Bronchial epithelial cell (primary cell): ENCODE data around the gene DPP6. TPM values are rescaled to one million over a fixed set of nuclear protein-coding genes. Genes with fewer than 3 reads are reported as not detected.

ENCODE experiments used
- DNase-seq: peaks from one replicate; pipeline ENCODE4 v3.0.0-alpha.2; 2010; ENCODE audit warnings: low read depth
- FAIRE-seq: peaks from 2 replicates; lab custom pipeline; 2011; peaks lifted over from hg19 to GRCh38; lab: Jason Lieb, UNC
- H3K27me3 ChIP-seq: 2 replicates; pipeline ENCODE4 v1.5.1; 2011; ENCODE audit warnings: low read length; ENCODE audit not compliant: control insufficient read depth, insufficient read depth
- H3K36me3 ChIP-seq: 2 replicates; pipeline ENCODE4 v1.5.1; 2011; ENCODE audit warnings: low read length; ENCODE audit not compliant: control insufficient read depth, insufficient read depth
- H3K4me3 ChIP-seq: 2 replicates; pipeline ENCODE4 v1.5.1; 2011; ENCODE audit warnings: mild to moderate bottlenecking, low read depth, low read length, control low read depth
- total RNA-seq: library from RNA; depleted of rRNA; stranded (reverse); fragments of >200 nt; gene quantifications from 2 replicates; pipeline ENCODE4 v1.2.1, GENCODE V29; 2014
- TF ChIP-seq, protein P1 (sequence below): IDR thresholded peaks from 2 replicates; pipeline ENCODE4 v1.5.1; 2011; ENCODE audit warnings: mild to moderate bottlenecking, moderate library complexity, low read length, control low read depth, inconsistent platforms; ENCODE audit not compliant: insufficient read depth, severe bottlenecking

Gene DPP6
- total RNA-seq, 1 donor from 2014 or later, result not detected

DNA sequence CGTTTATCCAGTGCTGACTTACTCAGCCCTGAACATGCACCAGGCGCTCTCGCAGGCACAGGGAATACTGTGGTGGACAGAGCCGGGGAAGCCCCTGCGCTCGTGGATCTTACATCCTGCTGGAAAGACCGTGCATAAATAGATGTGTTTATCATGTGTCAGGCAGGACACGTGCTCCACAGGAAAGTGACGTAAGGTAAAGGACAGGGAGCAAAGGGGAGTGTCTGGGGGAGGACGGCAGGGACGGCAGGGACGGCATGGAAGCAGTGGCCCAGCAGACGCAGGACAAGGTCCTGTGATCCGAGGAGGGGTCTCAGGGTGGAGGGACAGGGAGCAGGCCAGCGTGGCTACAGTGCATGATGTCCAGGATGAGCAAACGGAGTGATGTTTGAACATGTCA lies 540.2 kb downstream of the DPP6 start:
- no peak overlapping the region for H3K4me3 ChIP-seq
- DNase-seq (no peak), FAIRE-seq (no peak)
- TF ChIP-seq, protein P1, sequence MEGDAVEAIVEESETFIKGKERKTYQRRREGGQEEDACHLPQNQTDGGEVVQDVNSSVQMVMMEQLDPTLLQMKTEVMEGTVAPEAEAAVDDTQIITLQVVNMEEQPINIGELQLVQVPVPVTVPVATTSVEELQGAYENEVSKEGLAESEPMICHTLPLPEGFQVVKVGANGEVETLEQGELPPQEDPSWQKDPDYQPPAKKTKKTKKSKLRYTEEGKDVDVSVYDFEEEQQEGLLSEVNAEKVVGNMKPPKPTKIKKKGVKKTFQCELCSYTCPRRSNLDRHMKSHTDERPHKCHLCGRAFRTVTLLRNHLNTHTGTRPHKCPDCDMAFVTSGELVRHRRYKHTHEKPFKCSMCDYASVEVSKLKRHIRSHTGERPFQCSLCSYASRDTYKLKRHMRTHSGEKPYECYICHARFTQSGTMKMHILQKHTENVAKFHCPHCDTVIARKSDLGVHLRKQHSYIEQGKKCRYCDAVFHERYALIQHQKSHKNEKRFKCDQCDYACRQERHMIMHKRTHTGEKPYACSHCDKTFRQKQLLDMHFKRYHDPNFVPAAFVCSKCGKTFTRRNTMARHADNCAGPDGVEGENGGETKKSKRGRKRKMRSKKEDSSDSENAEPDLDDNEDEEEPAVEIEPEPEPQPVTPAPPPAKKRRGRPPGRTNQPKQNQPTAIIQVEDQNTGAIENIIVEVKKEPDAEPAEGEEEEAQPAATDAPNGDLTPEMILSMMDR, result no peak
- no peaks in the 10 kb centered on the region for H3K36me3 ChIP-seq
- H3K27me3 ChIP-seq, result no peaks in the 10 kb centered on the region

GRCh38 chr7:154598396-154598795 lies 546.2 kb downstream of the DPP6 start:
- no peak for FAIRE-seq
- H3K36me3 ChIP-seq, result no peaks in the 10 kb centered on the region
- no peak for DNase-seq
- TF ChIP-seq, protein P1, result no peak
- H3K27me3 ChIP-seq, result no peaks in the 10 kb centered on the region
- no peak overlapping the region for H3K4me3 ChIP-seq

DNA sequence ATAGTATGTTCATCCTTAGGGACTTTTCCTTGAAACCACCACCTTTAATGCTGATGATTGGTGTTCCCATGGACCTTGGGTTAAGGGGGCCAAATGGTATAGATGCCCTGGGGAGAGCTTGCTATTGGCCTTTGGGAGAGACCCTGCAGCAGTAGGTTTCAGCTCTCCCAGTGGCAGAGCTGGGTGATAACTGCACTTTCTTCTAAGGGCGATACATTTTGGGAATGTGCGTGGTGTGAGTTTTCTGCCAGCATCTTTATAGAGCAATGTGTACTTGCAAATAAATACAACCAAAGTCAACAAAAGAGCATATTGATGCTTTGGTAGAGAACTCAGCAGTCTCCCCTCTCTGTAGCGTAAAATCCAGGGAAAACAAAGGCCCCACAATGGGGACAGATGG lies 546.7 kb downstream of the DPP6 start:
- Histone ChIP-seq H3K4me3 (no peak overlapping the region), H3K36me3 (no peaks in the 10 kb centered on the region), H3K27me3 (no peaks in the 10 kb centered on the region)
- TF ChIP-seq, protein P1, result no peak
- no peak for FAIRE-seq
- DNase-seq, result no peak

GRCh38 chr7:154610903-154611302 lies 558.7 kb downstream of the DPP6 start:
- no peak overlapping the region for H3K4me3 ChIP-seq
- FAIRE-seq (no peak), DNase-seq (no peak)
- no peaks in the 10 kb centered on the region for H3K27me3 ChIP-seq
- TF ChIP-seq, protein P1, result no peak
- no peaks in the 10 kb centered on the region for H3K36me3 ChIP-seq

GRCh38 chr7:154613811-154614210 lies 561.6 kb downstream of the DPP6 start:
- no peaks in the 10 kb centered on the region for H3K36me3 ChIP-seq
- H3K27me3 ChIP-seq, result no peaks in the 10 kb centered on the region
- FAIRE-seq (no peak), DNase-seq (no peak)
- H3K4me3 ChIP-seq, result no peak overlapping the region
- TF ChIP-seq, protein P1, result no peak

DNA sequence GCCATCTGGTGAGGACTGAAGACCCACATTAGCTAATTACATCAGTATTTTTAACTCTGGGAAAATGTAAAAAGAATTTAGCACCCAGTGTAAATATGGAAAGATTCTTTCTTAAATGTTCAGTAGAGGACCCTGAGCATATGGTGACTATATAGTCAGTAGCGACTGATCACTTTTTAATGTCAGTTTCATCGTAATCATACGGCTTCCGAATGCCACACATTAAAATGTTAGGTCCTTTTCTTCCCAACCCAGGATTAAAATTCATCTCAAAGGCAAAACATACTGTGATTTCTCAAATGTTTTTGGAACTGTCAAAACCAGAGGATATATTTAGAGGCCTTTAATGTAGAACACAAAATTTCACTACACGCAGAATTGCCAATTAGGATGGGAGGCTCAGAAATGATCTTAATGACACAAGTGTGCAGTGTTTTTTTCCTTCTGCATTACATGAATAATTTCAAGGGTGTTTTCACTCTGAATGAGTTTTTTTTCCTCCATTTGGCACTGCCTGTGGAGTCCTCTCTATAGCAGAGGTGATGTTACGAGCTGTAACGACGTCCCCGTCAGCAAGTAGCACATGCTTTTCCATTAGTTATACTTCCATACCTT lies 568.0 kb downstream of the DPP6 start:
- no peak overlapping the region for H3K4me3 ChIP-seq
- TF ChIP-seq, protein P1, result no peak
- no peaks in the 10 kb centered on the region for H3K27me3 ChIP-seq
- no peaks in the 10 kb centered on the region for H3K36me3 ChIP-seq
- no peak for FAIRE-seq
- no peak for DNase-seq
